ENCODE measurements around the gene ALPG. TPM values are rescaled to one million over a fixed set of nuclear protein-coding genes. Genes with fewer than 3 reads are reported as not detected.

Gene ALPG
- not detected in 2 replicates for total RNA-seq

DNA sequence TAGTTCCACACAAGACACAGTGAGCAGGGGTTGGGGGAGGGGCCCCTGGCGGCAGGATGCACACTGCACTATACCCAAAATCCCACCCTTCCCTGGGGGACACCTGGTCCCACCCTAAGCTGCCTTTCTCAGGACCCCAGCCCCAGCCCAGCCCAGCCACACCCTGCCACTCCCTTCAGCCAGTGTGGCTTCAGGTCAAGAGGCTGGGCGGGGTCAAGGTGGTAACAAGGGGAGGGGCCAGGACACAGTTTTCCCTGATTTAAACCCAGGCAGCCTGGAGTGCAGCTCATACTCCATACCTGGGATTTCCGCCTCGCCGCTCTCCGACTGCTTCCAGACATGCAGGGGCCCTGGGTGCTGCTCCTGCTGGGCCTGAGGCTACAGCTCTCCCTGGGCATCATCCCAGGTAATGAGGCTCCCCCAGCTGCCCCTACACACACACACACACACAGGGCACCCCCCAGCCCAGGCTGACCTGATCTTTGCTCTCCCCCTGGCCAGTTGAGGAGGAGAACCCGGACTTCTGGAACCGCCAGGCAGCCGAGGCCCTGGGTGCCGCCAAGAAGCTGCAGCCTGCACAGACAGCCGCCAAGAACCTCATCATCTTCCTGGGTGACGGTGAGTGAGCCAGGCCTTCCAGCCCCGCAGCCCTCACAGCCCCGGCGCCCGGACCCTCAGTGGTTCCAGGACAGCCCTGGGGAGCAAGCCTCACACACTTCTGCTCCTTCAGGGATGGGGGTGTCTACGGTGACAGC, at the start of gene ALPG:
Gene ALPG, plus strand, starts transcription at position 289 of the 755 bp plus-strand sequence. Its CDS starts 51 bp downstream, at position 340.

DNA sequence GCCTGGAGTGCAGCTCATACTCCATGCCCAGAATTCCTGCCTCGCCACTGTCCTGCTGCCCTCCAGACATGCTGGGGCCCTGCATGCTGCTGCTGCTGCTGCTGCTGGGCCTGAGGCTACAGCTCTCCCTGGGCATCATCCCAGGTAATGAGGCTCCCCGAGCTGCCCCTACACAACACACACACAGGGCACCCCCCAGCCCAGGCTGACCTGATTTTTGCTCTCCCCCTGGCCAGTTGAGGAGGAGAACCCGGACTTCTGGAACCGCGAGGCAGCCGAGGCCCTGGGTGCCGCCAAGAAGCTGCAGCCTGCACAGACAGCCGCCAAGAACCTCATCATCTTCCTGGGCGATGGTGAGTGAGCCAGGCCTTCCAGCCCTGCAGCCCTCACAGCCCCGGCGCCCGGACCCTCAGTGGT, 27.9 kb upstream of the ALPG start, which contains the start of gene ALPP:
Gene ALPP, plus strand, starts transcription at position 17 of the 417 bp plus-strand sequence. Its CDS starts 52 bp downstream, at position 69.

DNA sequence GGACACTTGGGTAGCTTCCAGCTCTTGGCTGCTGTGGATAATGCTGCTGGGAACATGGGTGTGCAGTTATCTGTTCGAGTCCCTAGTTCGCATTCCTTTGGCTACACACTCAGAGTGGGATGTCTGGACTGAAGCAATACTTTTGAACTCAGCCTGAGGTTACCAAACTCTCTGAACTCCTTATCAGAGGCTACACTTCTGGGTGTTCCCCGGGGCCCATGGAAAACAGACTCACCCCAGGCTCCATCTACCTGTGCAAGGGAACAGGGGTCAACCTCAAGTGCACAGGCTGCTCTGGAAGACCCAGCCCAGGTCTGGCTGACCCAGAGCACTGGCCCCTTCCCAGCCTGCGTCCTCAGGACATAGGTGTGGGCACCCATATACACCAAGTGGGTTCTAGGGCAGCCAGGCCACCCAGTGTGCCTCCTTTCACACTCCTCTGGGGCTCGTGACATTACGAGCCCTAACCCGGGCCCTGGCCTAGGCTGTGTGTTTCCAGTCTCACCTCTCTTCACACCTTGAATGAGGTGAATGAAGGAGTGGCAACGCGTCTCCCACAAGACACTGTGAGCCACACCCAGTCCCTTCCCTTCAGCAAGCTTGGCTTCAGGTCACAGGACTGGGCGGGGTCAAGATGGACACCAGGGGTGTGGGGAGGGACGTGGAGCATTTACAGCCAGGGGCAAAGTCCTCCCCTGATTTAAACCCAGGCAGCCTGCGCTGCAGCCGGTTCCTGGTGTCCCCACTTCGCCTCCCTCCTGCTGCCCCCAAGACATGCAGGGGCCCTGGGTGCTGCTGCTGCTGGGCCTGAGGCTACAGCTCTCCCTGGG, 49.0 kb downstream of the ALPG start, which contains the start of gene ALPI:
Gene ALPI, plus strand, starts transcription at position 728 of the 830 bp plus-strand sequence. Its CDS starts 47 bp downstream, at position 775.

Small RNAs within 50 kb of the gene (small RNA-seq; reads per million reads assigned to genes)
- not detected for gene AC068134.4

Other genes starting within 250 kb of the ALPG start
- not detected in 2 replicates for gene ALPP, start 28.1 kb upstream of the ALPG start, total RNA-seq
- gene ALPI, start 49.3 kb downstream of the ALPG start, total RNA-seq, result not detected in 2 replicates
- not detected in 2 replicates for gene ECEL1, start 81.0 kb downstream of the ALPG start, total RNA-seq
- not detected in 2 replicates for gene PRSS56, start 113.5 kb downstream of the ALPG start, total RNA-seq
- not detected in 2 replicates for gene CHRND, start 119.3 kb downstream of the ALPG start, total RNA-seq
- not detected in 2 replicates for gene CHRNG, start 132.8 kb downstream of the ALPG start, total RNA-seq
- gene TIGD1, start 143.7 kb downstream of the ALPG start, total RNA-seq, result 4.6 and 6.0 TPM in 2 replicates
- 97.3 and 100 TPM in 2 replicates for gene EIF4E2, start 143.8 kb downstream of the ALPG start, total RNA-seq
- gene EFHD1, start 226.8 kb downstream of the ALPG start, total RNA-seq, result under 0.01 and 0.19 TPM in 2 replicates